Vagina (tissue), 2 donors: Measurements from ENCODE around the gene SNIP1. TPM values are rescaled to one million over a fixed set of nuclear protein-coding genes. Genes with fewer than 3 reads are reported as not detected.
"Not testable (repeated sequence)": the region's sequence is repeated elsewhere in the genome, so short reads cannot be mapped to it uniquely, and the experiment has no call there.

Experiments
- DNase-seq, 2 donors: peaks; one replicate each; pipeline ENCODE4 v3.0.0-alpha.2; 2017; ENCODE audit errors: extremely low spot score in 2 of 2
- H3K27ac ChIP-seq: fragments of 200-600 bp; sonication (generic); one replicate; pipeline ENCODE4 v1.5.1; 2019
- H3K27me3 ChIP-seq: fragments of 200-600 bp; sonication (generic); one replicate; pipeline ENCODE4 v1.5.1; 2019
- H3K36me3 ChIP-seq, 2 donors: fragments of 200-600 bp; sonication (generic); one replicate each; pipeline ENCODE4 v1.5.1; 2017 to 2019
- H3K4me1 ChIP-seq: fragments of 200-600 bp; sonication (generic); one replicate; pipeline ENCODE4 v1.5.1; 2019
- H3K4me3 ChIP-seq, 2 donors: fragments of 200-600 bp; sonication (generic); 1 replicate in 1 of 2; 2 replicates in 1 of 2; pipeline ENCODE4 v1.5.1; 2016 to 2019
- H3K9me3 ChIP-seq: fragments of 200-600 bp; sonication (generic); one replicate; pipeline ENCODE4 v1.5.1; 2019
- POLR2A ChIP-seq, 2 donors: fragments of 450-650 bp; IDR thresholded peaks; one replicate each; pipeline ENCODE4 v1.6.1; 2017; ENCODE audit warnings: antibody characterized with exemption in 2 of 2, mild to moderate bottlenecking in 2 of 2, moderate library complexity in 2 of 2
- POLR2AphosphoS5 ChIP-seq, 2 donors: sonication (generic); formaldehyde crosslinking; IDR thresholded peaks; one replicate each; pipeline ENCODE4 v1.9.0; 2017; ENCODE audit warnings: antibody characterized with exemption in 2 of 2, mild to moderate bottlenecking in 2 of 2, low read depth in 1 of 2; ENCODE audit not compliant: insufficient read depth in 1 of 2
- intact Hi-C: fragments of 100-400 bp; cut with DNase I; formaldehyde crosslinking; loops from one replicate; pipeline ENCODE4 v1.15.1; 2023
- total RNA-seq: library from RNA; depleted of rRNA; stranded (reverse); fragments of >200 nt; gene quantifications from one replicate; pipeline ENCODE4 v1.2.3, GENCODE V29; 2016
- TF ChIP-seq, protein P1 (sequence below), 3 experiments: fragments of 450-650 bp in 2 of 3; fragments of 200-600 bp in 1 of 3; sonication (generic) in 1 of 3; IDR thresholded peaks; one replicate each; pipeline ENCODE4 v1.5.1; 2017 to 2019; ENCODE audit warnings: antibody characterized with exemption in 3 of 3, mild to moderate bottlenecking in 2 of 3, moderate library complexity in 2 of 3

The SNIP1 gene
- total RNA-seq, 1 donor from 2014 or later: 16.5 TPM

DNA sequence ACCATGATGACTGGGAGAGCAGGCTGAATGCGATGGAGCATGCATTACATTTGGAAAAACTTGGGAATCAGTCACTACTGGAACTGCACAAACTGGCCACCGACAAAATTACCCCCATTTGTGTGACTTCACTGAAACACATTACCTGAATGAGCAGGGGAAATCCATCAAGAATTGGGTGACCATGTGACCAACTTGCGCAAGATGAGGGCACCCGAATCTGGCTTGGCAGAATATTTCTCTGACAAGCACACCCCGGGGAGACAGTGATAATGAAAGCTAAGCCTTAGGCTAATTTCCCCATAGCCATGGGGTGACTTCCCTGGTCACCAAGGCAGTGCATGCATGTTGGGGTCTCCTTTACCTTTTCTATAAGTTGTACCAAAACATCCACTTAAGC is 9.1 kb downstream of the SNIP1 start:
- H3K36me3 ChIP-seq: peaks cover 0 to 55% of the 10 kb centered on the region in 2 donors

DNA sequence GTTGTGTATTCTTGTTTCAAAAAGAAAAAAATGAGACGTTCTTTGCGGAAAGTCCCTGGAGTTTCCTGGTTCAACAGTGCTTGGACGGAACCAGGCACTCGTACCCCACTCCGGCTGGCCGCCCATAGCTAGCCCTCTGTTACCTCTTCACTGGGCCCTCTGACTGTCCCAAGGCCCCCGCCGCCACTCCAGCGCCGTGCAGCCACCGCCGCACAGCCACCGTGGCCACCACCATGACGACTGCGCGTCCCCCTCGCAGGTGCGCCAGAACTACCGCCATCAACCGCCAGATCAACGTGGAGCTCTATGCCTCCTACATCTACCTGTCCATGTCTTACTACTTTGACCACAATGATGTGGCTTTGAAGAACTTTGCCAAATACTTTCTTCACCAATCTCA is 9.6 kb downstream of the SNIP1 start:
- H3K4me3 ChIP-seq: no peak overlapping the region
- H3K36me3 ChIP-seq: peaks cover 0 to 60% of the 10 kb centered on the region in 2 donors
- no peak overlapping the region for H3K27ac ChIP-seq
- TF ChIP-seq, protein P1, sequence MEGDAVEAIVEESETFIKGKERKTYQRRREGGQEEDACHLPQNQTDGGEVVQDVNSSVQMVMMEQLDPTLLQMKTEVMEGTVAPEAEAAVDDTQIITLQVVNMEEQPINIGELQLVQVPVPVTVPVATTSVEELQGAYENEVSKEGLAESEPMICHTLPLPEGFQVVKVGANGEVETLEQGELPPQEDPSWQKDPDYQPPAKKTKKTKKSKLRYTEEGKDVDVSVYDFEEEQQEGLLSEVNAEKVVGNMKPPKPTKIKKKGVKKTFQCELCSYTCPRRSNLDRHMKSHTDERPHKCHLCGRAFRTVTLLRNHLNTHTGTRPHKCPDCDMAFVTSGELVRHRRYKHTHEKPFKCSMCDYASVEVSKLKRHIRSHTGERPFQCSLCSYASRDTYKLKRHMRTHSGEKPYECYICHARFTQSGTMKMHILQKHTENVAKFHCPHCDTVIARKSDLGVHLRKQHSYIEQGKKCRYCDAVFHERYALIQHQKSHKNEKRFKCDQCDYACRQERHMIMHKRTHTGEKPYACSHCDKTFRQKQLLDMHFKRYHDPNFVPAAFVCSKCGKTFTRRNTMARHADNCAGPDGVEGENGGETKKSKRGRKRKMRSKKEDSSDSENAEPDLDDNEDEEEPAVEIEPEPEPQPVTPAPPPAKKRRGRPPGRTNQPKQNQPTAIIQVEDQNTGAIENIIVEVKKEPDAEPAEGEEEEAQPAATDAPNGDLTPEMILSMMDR (IDR thresholded peaks at IDR 0.05): no peak
- no peak for TF ChIP-seq POLR2AphosphoS5 (IDR thresholded peaks at IDR 0.05; ENCODE audit: insufficient read depth in 1 of 2, low read depth in 1 of 2)
- no peak for TF ChIP-seq POLR2A (IDR thresholded peaks at IDR 0.05)
- intact Hi-C loops: no loop called here
- H3K27me3 ChIP-seq: no peaks in the 10 kb centered on the region
- no peak for DNase-seq
- no peaks in the 10 kb centered on the region for H3K9me3 ChIP-seq
- H3K4me1 ChIP-seq: no peaks in the 10 kb centered on the region

More for the DNA sequence above, 9.1 kb downstream of the SNIP1 start:
- H3K27ac ChIP-seq: no peak overlapping the region
- intact Hi-C loops: no loop called here
- H3K9me3 ChIP-seq: no peaks in the 10 kb centered on the region
- H3K27me3 ChIP-seq: no peaks in the 10 kb centered on the region
- no peak for TF ChIP-seq POLR2AphosphoS5 (IDR thresholded peaks at IDR 0.05; ENCODE audit: insufficient read depth in 1 of 2, low read depth in 1 of 2)
- no peak for TF ChIP-seq POLR2A (IDR thresholded peaks at IDR 0.05)
- TF ChIP-seq, protein P1 (IDR thresholded peaks at IDR 0.05): no peak
- H3K4me1 ChIP-seq: no peaks in the 10 kb centered on the region
- H3K4me3 ChIP-seq: no peak overlapping the region
- no peak for DNase-seq

DNA sequence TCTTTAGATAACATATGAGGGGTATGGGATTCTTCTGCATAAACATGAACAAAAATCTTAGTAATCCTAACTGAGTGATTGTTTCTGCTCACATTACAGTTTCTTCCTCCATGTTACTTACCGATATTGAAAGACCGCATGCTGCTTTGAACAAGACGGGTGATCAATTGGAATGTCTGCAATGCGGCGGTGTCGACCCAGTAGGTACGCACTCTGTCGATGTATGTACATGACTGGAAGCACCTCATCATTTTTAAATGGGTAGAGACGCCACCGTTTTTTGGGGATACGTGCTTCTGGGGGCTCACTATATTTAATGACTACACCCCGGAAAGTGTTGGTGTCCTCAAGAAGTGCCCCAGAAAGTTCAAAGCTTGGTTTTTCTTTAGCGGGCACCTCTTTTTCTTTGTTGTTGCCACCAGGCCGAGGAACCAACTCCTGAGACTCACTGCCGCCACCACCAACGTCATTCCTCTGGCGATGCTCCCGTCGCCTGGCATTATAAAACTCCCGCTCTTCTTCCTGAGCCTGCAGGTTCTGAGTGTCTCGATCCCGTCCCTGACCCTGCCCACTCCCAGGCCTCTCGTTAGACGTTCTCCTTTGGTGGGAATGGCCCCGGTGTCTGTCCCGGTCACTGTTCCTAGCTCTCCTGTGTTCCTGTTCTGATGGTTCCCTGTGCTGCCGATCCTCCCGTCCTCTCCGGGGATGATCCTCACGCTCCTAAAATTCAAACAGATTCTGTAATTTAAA is 13.9 kb downstream of the SNIP1 start:
- DNase-seq: no peak
- Histone ChIP-seq H3K27me3 (no peaks in the 10 kb centered on the region), H3K4me3 (no peak overlapping the region), H3K4me1 (no peaks in the 10 kb centered on the region), H3K27ac (no peak overlapping the region), H3K9me3 (no peaks in the 10 kb centered on the region), H3K36me3 (peaks cover 0 to 66% of the 10 kb centered on the region in 2 donors)
- intact Hi-C loops: no loop called here
- TF ChIP-seq, protein P1 (IDR thresholded peaks at IDR 0.05): no peak
- TF ChIP-seq POLR2A (IDR thresholded peaks at IDR 0.05): no peak

DNA sequence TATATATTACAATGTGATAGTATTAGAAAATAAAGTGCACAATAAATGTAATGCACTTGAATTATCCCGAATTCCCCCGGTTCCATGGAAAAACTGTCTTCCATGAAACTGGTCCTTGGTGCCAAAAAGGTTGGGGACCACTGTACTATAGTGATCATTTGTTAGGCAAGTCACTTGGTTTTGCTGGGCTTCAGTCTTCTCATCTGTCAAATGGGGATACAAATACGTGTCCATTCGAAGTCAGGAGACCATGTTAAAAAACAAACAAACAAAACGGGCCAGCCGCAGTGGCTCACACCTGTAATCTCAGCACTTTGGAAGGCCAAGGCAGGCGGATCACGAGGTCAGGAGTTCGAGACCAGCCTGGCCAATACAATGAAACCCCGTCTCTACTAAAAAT is 14.9 kb downstream of the SNIP1 start:
- H3K4me1 ChIP-seq, H3K27ac ChIP-seq, H3K27me3 ChIP-seq, H3K9me3 ChIP-seq, intact Hi-C loops, H3K4me3 ChIP-seq, DNase-seq: not testable (repeated sequence)
- peaks cover 0 to 59% of the 10 kb centered on the region in 2 donors for H3K36me3 ChIP-seq

DNA sequence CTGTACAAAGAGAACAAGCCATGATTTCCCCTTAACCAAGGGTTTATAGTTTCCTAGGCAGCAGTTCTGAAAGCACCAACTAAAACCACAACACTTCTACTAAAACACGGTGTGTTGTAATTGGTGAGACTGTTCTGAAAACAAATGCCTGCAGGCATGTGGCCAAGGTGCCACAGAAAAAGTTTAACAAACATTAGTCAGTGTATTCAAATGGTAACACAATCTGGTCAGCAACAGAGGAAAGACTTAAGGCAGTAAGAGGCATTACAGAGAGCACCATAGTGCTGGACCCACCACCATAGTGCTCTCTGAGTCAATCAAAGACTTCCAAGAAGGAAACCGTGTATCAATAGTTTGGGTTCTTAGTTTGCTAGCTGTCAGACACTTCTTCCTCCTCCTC is 16.7 kb downstream of the SNIP1 start:
- no peak for DNase-seq
- Histone ChIP-seq H3K4me3 (no peak overlapping the region), H3K27ac (no peak overlapping the region), H3K36me3 (peaks cover 0 to 54% of the 10 kb centered on the region in 2 donors), H3K27me3 (no peaks in the 10 kb centered on the region), H3K9me3 (no peaks in the 10 kb centered on the region), H3K4me1 (peaks cover 14% of the 10 kb centered on the region)
- no peak for TF ChIP-seq POLR2A (IDR thresholded peaks at IDR 0.05)
- TF ChIP-seq, protein P1 (IDR thresholded peaks at IDR 0.05): no peak
- no peak for TF ChIP-seq POLR2AphosphoS5 (IDR thresholded peaks at IDR 0.05; ENCODE audit: insufficient read depth in 1 of 2, low read depth in 1 of 2)
- intact Hi-C loops: no loop called here
